SIG-M5 treated with dmso at 0.1 percent for 504 hours (cell line): ENCODE measurements around the gene XPO5.

Source experiments
- DNase-seq: peaks from one replicate; lab custom pipeline; 2025; ENCODE audit not compliant: unreplicated experiment; lab: John Stamatoyannopoulos, UW

Gene XPO5

DNA sequence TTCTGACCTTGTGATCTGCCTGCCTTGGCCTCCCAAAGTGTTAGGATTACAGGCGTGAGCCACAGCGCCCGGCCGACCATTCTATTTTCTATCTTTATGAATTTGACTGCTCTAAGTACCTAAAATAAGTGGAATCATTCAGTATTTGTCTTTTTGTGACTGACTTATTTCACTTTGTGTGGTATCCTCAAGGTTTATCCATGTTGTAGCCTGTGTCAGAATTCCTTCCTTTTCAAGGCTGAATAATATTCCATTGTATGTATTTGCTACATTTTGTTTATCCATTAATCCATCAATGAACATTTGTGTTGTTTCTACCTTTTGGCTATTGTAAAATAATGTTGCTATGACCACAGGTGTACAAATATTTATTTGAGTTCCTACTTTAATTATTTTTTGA, 103.3 kb downstream of the XPO5 start:
- DNase-seq = no peak
